Gastroesophageal sphincter (tissue), 3 donors: ENCODE data around the gene AFG1L.

ENCODE experiments used
- EP300 ChIP-seq: sonication (generic); formaldehyde crosslinking; IDR thresholded peaks from one replicate; pipeline ENCODE4 v1.6.1; 2017; ENCODE audit warnings: antibody characterized with exemption, mild to moderate bottlenecking
- POLR2AphosphoS5 ChIP-seq: sonication (generic); formaldehyde crosslinking; IDR thresholded peaks from one replicate; pipeline ENCODE4 v1.6.1; 2017; ENCODE audit warnings: antibody characterized with exemption
- TF ChIP-seq, protein P1 (sequence below), 4 experiments: fragments of 200-600 bp in 2 of 4; fragments of 450-650 bp in 2 of 4; sonication (generic) in 1 of 4; IDR thresholded peaks; one replicate each; pipeline ENCODE4 v1.5.1; 2017 to 2019; ENCODE audit warnings: antibody characterized with exemption in 4 of 4, mild to moderate bottlenecking in 2 of 4, moderate library complexity in 2 of 4

DNA sequence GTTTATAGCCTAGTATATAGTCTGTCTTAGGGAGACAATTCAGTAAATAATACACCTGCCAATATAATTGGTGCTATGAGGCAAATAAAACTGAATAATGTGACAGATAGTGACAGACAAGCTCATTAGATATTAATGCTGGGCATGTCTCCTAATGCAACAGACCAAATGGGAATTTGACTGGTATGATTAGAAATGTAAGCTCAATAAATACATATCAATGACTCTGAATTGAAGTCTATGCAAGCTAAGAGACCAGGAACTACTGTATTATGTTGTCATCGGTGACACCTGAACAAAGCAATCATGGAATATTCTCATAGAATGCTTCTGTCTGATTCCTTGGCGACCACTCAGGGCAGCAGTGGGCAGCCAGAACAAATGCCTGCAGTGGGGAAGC is 31.5 kb upstream of the AFG1L start:
- TF ChIP-seq, protein P1, sequence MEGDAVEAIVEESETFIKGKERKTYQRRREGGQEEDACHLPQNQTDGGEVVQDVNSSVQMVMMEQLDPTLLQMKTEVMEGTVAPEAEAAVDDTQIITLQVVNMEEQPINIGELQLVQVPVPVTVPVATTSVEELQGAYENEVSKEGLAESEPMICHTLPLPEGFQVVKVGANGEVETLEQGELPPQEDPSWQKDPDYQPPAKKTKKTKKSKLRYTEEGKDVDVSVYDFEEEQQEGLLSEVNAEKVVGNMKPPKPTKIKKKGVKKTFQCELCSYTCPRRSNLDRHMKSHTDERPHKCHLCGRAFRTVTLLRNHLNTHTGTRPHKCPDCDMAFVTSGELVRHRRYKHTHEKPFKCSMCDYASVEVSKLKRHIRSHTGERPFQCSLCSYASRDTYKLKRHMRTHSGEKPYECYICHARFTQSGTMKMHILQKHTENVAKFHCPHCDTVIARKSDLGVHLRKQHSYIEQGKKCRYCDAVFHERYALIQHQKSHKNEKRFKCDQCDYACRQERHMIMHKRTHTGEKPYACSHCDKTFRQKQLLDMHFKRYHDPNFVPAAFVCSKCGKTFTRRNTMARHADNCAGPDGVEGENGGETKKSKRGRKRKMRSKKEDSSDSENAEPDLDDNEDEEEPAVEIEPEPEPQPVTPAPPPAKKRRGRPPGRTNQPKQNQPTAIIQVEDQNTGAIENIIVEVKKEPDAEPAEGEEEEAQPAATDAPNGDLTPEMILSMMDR (IDR thresholded peaks at IDR 0.05) = no peak
- no peak for TF ChIP-seq POLR2AphosphoS5
- TF ChIP-seq EP300 = no peak
